ENCODE results near the gene EIF2AK3.
"Not testable (repeated sequence)": the region's sequence is repeated elsewhere in the genome, so short reads cannot be mapped to it uniquely, and the experiment has no call there.

Gene EIF2AK3

GRCh38 chr2:88626171-88627054 lies 851 bp downstream of the EIF2AK3 start:
- H3K4me3 ChIP-seq (ENCODE audit: control insufficient read depth, low read depth, low read length): peak overlapping the region; percentile 85
- no peak for DNase-seq (ENCODE audit: low read depth)
- TF ChIP-seq, protein P1, sequence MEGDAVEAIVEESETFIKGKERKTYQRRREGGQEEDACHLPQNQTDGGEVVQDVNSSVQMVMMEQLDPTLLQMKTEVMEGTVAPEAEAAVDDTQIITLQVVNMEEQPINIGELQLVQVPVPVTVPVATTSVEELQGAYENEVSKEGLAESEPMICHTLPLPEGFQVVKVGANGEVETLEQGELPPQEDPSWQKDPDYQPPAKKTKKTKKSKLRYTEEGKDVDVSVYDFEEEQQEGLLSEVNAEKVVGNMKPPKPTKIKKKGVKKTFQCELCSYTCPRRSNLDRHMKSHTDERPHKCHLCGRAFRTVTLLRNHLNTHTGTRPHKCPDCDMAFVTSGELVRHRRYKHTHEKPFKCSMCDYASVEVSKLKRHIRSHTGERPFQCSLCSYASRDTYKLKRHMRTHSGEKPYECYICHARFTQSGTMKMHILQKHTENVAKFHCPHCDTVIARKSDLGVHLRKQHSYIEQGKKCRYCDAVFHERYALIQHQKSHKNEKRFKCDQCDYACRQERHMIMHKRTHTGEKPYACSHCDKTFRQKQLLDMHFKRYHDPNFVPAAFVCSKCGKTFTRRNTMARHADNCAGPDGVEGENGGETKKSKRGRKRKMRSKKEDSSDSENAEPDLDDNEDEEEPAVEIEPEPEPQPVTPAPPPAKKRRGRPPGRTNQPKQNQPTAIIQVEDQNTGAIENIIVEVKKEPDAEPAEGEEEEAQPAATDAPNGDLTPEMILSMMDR (conservative IDR thresholded peaks at IDR 0.05; ENCODE audit: control insufficient read depth, insufficient read depth, low read depth, low read length): no peak

- TF ChIP-seq, protein P1 (conservative IDR thresholded peaks at IDR 0.05; ENCODE audit: control insufficient read depth, insufficient read depth, low read depth, low read length): no peak
- DNase-seq (ENCODE audit: low read depth): no peak
- H3K4me3 ChIP-seq (ENCODE audit: control insufficient read depth, low read depth, low read length): no peak overlapping the region
Observed at GRCh38 chr2:88624477-88624876, 2.8 kb downstream of the EIF2AK3 start.

DNA sequence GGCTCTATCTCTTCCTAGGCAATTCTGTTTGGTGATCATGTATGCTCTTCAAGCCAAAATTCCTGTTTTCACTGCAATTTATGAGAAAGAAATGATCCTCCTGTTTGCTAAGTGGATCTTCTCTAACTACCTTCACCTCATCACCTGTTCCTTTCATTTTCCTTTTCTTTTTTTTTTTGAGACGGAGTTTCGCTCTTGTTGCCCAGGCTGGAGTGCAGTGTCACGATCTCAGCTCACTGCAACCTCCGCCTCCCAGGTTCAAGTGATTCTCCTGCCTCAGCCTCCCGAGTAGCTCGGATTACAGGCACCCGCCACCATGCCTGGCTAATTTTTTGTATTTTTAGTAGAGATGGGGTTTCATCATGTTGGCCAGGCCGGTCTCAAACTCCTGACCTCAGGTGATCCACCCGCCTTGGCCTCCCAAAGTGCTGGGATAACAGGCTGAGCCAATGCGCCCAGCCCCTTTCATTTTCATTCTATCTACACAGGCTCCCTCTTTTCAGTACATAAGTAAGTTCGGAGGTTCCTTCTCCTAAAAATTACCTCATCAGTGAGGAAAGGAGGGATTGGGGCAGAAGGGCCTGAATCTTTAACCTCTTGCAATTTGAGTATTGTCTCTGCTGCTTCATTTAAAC lies 3.3 kb downstream of the EIF2AK3 start:
- DNase-seq (ENCODE audit: low read depth); H3K4me3 ChIP-seq (ENCODE audit: control insufficient read depth, low read depth, low read length): not testable (repeated sequence)

DNA sequence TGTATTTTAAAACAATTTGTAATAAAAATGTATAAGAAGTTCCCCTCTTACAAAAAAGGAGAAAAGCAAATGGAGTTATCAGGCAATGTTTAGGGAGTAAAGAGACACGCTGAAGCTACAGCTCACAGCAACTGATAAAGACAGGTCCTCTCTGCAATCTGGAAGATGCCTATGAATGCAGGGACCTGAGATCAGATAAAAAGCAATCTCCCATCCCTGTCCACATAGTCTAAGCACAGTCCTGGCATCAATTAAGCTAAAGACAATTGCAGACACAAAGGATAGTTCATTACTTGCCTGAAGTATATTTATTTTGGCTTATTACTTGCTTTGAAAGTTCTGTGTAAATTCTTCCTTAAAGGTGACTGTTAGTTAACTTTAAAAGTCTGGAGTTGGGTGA lies 5.0 kb downstream of the EIF2AK3 start:
- TF ChIP-seq, protein P1 (conservative IDR thresholded peaks at IDR 0.05; ENCODE audit: control insufficient read depth, insufficient read depth, low read depth, low read length): no peak
- no peak overlapping the region for H3K4me3 ChIP-seq (ENCODE audit: control insufficient read depth, low read depth, low read length)
- no peak for DNase-seq (ENCODE audit: low read depth)

- TF ChIP-seq, protein P1 (conservative IDR thresholded peaks at IDR 0.05; ENCODE audit: control insufficient read depth, insufficient read depth, low read depth, low read length): no peak
- H3K4me3 ChIP-seq (ENCODE audit: control insufficient read depth, low read depth, low read length): no peak overlapping the region
- no peak for DNase-seq (ENCODE audit: low read depth)
Observed at GRCh38 chr2:88621432-88621831, 5.8 kb downstream of the EIF2AK3 start.

DNA sequence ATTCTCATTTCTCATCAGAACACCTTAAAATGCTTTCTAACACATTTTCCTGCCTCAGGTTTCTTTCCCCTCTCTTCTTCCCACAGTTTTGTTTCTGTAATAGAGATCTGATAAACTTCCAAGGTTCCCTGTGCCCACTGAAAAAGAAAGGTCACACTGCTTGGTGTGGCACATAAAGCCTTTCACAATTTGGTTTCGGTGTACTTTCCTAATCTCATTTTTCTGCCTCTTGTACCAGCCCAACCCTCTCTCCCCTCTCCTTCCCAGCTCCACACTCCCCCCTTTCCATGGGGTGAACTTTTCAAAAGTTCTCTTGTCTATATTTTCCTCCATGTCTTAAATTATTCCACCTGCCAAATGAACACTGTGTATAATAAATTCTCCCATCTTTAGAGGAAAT lies 7.2 kb downstream of the EIF2AK3 start:
- TF ChIP-seq, protein P1 (conservative IDR thresholded peaks at IDR 0.05; ENCODE audit: control insufficient read depth, insufficient read depth, low read depth, low read length): no peak
- no peak for DNase-seq (ENCODE audit: low read depth)

GRCh38 chr2:88615822-88616221 lies 11.4 kb downstream of the EIF2AK3 start:
- TF ChIP-seq, protein P1 (conservative IDR thresholded peaks at IDR 0.05; ENCODE audit: control insufficient read depth, insufficient read depth, low read depth, low read length): no peak
- no peak for DNase-seq (ENCODE audit: low read depth)
- H3K4me3 ChIP-seq (ENCODE audit: control insufficient read depth, low read depth, low read length): no peak overlapping the region

More for the DNA sequence above, 7.2 kb downstream of the EIF2AK3 start:
- no peak overlapping the region for H3K4me3 ChIP-seq (ENCODE audit: control insufficient read depth, low read depth, low read length)
